ENCODE results near the gene C6orf141.
A peak's percentile ranks its signal among the peaks of the same experiment; 100 is the strongest.

Gene C6orf141

DNA sequence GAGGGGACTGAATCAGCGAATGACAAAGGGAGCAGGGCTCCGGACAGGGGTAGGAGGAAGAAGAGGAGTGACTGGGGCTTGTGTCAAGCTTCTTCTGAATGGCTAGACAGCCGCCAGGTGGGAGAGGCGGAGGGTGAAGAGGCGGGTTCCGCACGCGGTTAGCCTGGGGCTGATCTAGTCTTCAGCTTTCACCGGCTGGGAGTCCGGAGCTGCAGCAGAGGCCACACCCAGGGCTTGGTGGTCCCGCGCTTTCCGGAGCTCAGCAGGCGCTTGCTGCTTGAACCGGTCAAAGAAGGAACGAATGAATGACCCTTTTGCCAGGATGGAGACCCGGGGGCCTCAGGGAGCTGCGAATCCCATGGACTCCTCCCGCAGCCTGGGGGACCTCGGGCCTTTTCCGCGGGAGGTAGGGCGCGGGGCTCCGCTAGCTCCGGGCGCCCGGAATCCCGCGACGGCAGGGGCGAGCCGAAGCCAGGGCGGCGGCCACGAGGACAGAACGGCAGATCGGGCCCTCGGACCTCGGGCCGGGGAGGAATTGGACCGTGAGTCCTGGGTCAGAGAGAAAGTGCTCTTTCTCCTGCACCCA, at the start of gene C6orf141:
Gene C6orf141 (plus strand): TSS at position 177 of the 586 bp plus-strand sequence. CDS start 125 bp downstream, at position 302.
- DNase-seq: peak in 2 of 58 donors; percentile 6 to 28

DNA sequence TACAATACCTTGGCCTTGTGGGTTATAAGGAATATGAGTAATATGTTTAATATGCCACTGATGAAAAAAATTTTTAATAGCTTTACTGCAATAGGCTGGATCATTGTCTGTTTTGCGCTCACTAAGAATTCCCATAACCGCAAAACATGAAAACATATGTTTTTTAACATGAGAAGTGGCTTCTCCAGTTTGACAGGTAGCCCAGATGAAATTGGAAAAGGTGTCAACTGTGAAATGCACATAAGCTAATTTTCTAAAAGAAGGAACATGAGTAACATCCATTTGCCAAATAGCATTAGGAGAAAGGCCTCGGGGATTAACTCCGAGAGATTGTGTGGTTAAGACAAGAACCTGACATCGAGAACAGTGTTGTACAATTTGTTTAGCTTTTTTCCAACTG, 45.8 kb upstream of the C6orf141 start:
- DNase-seq: no peak

- DNase-seq: no peak
These were observed 43.8 kb upstream of the C6orf141 start for GRCh38 chr6:49506569-49507111.

GRCh38 chr6:49509342-49509741, 41.1 kb upstream of the C6orf141 start:
- DNase-seq: no peak

DNA sequence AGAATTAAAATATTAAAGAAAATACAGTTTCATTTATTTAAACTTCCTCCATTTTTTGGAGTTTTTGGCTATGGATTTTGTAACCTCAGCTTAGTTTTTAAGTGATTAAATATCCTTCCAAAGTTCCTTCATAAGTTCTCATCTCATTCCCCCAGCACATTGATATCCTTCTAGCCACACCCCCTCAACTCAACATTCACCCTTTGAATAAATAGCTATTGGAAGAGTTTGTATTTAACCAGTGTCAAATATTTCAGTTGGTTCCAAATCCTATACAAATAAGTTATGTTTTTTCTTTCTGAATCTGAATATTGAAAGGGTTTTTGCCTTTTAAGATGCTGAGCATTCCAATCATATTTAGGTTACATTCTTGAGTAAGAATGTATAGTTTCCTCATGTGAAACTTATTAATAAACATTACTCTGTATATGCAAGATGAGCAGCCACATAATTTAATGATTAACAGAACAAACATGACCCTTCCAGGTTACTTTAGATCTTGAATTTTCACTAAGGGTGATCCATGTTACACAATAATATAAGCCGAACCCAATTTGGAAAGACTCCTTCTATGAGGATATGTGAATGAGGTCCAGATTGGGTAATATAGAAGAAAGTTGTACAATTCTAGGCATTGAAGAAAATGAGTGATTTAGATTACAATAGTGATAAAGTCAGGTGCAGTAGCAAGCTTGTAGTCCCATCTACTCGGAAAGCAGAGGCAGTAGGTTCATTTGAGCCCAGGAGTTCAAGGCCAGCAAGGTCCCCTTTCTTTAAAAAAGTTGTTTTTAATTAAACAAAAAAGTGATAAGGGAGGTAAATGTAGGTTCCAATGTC, 37.1 kb upstream of the C6orf141 start:
- DNase-seq: no peak

DNA sequence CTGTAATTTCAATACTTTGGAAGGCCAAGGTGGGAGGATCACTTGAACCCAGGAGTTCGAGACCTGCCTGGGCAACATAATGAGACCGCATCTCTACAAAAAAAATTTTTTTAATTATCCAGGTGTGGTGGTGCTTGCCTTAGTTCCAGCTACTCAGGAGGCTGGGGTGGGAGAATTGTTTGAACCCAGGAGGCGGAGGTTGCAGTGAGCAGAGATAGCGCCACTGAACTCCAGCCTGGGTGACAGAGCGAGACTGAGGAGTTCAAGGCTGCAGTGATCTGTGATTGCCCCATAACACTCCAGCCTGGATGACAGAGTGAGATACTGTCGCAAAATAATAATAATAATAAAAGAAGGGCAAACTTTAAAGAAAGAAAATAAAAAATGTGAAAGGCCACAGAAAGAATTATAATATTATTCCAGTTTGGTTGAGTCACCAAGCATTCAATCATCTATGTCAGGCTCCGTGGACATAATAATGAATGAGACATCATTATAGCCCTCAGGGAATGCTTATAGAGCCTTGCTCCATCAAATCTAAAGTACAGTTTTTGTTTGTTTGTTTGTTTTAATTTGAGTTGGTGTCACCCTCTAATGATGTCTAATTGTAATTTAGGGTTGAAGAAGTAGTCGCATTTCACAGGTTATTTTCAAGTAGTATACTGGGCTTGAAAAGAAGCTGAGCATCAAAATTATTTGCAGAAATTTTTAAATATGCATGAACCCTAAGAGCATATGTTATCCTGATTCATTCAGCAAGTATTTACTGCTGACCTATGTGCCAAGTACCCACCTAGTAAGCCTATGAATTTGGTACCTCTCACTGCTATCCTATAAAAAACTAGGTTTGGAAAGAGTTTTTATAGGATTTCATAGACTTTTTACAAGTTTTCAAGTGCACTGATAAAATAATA, 35.6 kb upstream of the C6orf141 start:
- DNase-seq: no peak

DNA sequence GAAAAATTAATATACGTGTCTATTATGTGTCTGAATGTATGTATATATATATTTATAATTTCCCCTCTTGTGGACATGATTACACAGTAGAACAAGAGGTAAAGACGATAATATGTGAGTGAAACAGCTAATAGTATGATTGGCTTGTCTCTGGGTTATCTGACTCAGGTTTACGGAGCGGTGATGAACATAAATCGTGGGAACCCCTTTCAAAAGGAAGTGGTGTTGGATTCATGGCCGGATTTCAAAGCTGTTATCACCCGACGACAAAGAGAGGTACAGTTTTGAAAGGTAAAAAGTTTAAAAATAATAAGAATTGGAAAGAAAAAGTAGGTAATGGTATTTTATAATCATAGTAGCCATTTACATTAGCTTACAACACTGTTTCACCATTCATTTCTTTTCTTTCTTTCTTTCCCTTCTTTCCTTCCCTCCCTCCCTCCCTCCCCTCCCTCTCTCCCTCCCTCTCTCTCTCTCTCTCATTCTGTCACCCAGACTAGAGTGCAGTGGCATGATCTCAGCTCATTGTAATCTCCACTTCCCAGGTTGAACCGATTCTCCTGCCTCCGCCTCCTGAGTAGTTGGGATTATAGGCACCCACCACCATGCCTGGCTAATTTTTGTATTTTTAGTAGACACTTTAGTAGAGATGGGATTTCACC, 34.9 kb upstream of the C6orf141 start:
- no peak for DNase-seq

GRCh38 chr6:49516147-49516505, 34.3 kb upstream of the C6orf141 start:
- DNase-seq: no peak

- DNase-seq: no peak
These were observed 32.5 kb upstream of the C6orf141 start for GRCh38 chr6:49517919-49518318.

GRCh38 chr6:49519660-49520059, 30.8 kb upstream of the C6orf141 start:
- no peak for DNase-seq

GRCh38 chr6:49522710-49523593, 27.5 kb upstream of the C6orf141 start:
- DNase-seq: no peak

DNA sequence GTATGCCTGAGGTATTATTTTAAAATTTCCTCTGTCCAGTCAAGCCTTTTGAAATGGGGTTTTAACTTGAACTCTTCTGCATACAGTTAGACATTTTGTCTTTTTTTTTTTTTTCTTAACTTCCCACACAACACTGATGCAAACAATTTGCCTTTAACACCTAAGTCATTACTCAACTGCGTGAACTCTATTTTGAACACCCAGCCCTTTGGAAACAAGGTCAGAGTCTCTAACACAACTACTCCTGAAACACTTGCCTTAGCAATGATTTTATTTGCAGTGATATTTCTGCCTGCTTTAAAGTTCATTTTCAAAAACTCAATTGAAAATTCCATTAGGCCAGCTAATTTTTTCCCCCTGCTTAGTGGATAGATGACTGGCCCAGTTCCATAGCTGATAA, 26.6 kb upstream of the C6orf141 start:
- DNase-seq: no peak

DNA sequence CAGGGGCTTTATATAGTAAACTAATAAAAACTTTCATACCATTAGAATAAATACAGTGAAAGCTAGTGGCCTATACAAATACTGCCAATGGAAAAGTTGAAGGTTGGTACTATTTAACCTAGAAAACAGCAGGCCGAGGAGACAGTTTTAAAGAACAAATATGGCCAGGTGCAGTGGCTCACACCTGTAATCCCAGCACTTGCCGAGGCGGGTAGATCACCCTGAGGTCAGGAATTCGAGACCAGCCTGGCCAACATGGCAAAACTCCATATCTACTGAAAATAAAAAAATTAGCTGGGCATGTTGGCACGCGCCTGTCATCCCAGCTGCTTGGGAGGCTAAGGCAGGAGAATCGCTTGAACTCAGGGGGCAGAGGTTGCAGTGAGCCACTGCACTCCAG, 25.9 kb upstream of the C6orf141 start:
- DNase-seq: no peak

DNA sequence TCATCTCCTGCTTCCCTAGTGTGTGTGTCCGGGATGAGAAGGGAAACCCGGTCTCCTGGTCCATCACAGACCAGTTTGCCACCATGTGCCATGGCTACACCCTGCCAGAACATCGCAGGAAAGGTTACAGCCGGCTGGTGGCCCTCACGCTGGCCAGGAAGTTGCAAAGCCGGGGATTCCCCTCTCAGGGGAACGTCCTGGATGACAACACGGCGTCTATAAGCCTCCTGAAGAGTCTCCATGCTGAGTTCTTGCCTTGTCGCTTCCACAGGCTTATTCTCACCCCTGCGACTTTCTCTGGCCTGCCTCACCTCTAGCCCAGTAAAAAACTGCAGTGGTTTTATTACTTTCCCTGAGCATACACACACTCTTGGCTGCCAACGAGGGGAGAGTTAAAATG, 23.9 kb upstream of the C6orf141 start:
- DNase-seq: no peak

- DNase-seq: no peak
These were observed 23.1 kb upstream of the C6orf141 start for GRCh38 chr6:49527320-49527719.

DNA sequence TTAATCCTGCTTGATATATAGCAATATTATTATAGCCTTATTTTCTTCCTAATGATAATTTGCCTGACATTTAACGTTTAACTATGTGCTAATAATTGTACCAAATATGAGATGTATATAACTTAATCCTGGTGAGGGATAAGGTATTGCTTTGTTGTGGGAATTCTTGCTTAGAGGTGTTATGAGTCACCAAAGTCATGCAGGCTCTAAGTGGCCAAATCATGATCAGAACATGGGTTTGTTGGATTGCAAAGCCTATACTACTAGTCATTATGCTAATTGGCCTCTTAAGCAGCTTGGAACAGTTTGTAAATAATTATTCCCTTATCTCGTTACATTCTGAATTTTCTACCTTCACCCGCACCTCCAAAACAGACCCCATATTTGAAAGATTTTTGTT, 21.9 kb upstream of the C6orf141 start:
- no peak for DNase-seq

- DNase-seq: no peak
These were observed 20.2 kb upstream of the C6orf141 start for GRCh38 chr6:49530141-49530776.

DNA sequence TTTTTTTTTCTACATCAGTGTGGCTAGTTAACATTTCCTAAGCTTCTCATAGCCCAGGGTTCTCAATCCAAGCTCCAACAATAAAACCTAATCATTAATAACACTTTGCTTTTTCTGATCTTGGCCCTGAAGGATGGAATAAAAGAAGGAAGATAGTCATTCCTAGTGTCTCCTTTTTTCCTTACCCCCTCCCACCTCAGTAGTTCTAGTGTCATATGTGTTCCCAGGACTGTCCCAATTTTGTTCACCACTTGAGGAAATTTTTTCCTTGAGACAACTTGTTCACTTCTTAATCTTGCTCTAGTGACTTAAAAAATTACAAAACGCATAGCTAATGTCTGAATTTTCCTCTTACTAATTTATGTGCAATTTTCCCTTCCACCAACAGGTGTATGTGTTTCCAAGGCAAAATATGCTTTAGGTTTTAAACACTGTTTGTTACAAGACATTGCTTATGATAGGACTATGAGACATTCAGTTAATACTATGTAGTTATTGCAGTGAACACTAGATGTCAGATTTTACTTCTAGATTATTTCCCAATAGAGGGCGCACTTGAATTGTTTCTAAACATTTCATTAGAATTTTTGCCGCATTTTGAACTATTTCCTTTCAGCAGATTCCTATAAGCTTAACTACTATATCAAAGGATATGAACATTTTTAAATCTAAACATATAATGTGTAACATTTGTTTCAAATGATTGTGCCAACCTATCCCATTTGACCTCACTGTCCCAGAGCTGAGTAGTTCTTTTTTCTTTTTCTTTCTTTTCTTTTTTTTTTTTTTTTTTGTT, 18.5 kb upstream of the C6orf141 start:
- DNase-seq: peak in 2 of 58 donors; percentile 2 to 8

DNA sequence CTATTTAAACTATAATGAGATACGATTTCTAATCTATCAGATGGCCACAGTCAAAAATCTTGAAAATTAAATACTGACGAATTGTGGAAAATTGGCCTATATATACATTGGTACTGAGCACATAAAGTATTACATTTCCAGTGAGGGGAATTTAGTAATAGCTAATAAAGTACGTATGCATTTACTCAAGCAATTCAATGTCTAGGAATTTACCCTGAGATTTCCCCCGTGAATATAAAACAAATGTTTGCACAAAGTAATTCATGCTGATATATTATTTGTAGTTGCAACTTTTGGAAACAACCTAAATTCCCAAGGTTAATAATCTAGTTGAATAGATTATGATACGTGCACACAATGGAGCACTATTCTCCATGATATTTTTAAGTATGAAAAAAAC, 14.7 kb upstream of the C6orf141 start:
- no peak for DNase-seq
